ENCODE measurements around the gene CCT8L2.
"Not testable (repeated sequence)": the region's sequence is repeated elsewhere in the genome, so short reads cannot be mapped to it uniquely, and the experiment has no call there.

Gene CCT8L2, protein sequence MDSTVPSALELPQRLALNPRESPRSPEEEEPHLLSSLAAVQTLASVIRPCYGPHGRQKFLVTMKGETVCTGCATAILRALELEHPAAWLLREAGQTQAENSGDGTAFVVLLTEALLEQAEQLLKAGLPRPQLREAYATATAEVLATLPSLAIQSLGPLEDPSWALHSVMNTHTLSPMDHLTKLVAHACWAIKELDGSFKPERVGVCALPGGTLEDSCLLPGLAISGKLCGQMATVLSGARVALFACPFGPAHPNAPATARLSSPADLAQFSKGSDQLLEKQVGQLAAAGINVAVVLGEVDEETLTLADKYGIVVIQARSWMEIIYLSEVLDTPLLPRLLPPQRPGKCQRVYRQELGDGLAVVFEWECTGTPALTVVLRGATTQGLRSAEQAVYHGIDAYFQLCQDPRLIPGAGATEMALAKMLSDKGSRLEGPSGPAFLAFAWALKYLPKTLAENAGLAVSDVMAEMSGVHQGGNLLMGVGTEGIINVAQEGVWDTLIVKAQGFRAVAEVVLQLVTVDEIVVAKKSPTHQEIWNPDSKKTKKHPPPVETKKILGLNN

DNA sequence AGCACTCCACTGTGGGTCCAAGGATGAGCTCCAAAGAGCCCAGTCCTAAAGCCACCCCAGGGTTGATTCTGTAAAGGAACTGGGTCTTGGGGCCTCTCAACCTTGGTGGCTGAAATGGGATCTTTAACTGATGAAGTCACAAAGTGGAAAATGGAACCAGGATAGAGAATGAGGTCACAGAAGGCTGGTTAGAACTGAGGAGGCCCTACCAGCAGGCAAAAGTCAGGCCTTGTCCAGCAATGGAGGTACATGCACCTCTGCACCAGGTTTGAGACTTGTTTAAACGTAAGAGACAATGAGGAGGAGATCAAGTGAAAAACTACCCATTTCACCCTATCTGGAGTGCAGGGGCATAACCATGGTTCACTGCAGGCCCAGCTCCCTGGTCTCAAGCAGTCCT lies at the start of gene CCT8L2:
CCT8L2 (minus strand) TSS at position 101 of the 400 bp plus-strand sequence. CDS start 260 bp downstream, outside the sequence.
- DNase-seq = not testable (repeated sequence)

DNA sequence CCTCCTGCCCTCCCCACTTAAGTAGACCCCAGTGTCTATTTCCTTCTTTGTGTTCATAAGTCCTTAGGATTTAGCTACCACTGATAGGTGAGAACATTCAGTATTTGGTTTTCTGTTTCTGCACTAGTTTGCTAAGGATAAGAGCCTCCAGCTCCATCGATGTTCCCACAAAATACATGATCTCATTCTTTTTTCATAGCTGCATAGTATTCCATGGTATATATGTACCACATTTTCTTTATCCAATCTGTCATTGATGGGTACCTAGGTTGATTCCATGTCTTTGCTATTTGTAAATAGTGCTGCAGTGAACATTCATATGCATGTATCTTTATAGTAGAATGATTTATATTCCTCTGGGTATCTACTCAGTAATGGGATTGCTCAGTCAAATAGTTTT lies 42.8 kb upstream of the CCT8L2 start:
- not testable (repeated sequence) for DNase-seq

DNA sequence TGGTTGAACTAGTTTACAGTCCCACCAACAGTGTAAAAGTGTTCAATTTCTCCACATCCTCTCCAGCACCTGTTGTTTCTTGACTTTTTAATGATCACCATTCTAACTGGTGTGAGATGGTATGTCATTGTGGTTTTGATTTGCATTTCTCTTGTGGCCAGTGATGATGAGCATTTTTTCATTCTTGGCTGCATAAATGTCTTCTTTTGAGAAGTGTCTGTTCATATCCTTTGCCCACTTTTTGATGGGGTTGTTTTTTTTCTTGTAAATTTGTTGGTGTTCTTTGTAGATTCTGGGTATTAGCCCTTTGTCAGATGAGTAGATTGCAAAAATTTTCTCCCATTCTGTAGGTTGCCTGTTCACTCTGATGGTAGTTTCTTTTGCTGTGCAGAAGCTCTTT lies 41.5 kb upstream of the CCT8L2 start:
- not testable (repeated sequence) for DNase-seq

DNA sequence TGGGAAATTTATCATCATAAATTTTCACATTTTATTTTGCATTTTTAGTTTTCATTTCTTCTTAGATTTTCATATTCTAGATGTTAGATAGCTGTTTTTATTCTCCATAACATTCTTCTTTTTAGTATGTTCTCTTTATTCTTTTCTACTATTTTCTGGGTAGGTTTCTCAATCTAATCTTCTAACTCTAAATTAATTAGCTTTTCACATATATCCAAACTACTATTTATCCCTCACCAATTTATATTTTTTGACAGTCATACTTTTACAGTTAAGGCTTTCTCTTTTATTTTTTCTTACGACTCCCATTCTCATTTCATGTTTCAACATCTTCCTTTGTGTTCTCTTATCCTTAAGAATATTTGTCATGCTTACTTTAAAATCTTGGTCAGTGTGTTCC lies 35.9 kb upstream of the CCT8L2 start:
- not testable (repeated sequence) for DNase-seq

DNA sequence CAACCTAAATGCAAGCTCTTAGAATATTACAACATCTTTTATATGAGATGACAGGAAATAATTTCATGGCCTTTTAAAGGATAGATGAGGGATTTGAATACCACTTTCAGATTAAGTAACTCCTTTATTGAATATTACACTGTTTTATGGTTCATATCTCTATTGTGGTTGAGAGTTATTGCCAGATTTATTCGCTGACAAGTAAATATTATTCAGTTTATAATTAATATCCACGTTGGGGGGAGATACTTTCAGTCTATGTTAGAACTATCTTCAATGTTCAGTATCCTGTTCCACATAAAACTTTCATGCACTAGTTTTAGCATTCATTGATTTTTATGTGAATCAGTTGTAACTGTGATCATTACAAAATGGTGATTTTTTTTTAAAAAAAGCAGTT lies 32.4 kb upstream of the CCT8L2 start:
- not testable (repeated sequence) for DNase-seq

DNA sequence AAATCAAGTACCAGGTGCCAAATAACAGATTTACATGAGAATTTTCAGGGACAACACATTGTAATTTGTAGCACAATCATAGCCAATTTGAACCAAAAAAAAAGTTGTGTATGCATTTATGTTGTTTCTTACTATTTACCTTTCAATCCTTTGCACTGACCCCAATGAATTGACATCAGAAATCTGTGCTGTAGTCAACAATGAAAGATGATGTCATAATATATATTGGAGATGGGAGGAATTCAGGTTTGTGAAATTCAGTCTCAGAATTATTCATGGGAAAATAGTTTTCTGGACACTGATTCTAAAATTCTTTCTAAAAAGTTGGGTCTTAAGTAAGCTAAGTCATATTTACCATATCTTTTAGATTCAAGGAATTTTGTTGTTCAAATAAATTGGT lies 31.0 kb upstream of the CCT8L2 start:
- DNase-seq = not testable (repeated sequence)

DNA sequence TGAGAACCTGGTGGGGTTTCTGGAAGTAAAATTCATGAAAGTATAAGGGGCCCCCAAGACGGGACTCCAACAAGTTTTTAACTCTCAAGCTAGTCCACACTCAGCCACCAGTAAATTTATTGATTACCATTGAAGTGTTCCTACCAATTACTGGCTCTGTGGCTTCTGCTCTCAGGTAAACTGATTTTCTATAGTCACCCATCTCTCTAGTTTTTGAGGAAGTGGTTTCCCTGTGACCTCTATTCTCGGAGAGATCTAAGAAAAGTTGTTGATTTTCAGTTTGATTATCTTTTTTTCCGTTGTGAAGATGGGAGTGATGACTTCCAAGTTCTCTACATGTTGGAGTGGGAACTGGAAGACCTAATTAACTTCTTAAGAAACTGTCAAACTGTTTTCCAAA lies 24.9 kb upstream of the CCT8L2 start:
- not testable (repeated sequence) for DNase-seq

DNA sequence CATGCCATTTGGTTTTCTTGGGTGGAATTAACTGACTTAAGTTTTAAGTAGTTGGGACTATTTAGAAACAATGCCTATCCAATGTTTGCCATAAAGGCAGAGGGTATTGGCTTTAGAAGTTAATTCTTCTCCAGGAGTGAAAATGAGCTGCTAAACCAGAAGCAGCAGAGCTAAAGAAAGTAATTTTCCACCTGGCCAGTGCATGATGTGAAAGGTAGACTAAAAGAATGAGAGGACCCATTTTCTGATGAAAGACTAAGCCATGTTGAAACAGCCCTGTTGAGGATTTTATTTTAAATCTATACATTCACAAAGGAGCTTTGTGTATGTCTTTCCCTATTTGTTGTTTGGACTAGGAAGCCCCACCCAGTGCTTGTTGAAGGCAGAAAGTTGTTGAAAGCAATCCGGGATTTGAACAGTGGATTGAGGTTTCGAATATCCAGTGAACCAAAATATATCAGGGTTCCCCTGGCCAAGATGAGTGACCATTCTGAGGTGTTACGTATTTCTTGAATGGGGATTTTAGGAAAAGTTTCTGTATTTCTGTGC lies 23.9 kb upstream of the CCT8L2 start:
- DNase-seq = not testable (repeated sequence)

DNA sequence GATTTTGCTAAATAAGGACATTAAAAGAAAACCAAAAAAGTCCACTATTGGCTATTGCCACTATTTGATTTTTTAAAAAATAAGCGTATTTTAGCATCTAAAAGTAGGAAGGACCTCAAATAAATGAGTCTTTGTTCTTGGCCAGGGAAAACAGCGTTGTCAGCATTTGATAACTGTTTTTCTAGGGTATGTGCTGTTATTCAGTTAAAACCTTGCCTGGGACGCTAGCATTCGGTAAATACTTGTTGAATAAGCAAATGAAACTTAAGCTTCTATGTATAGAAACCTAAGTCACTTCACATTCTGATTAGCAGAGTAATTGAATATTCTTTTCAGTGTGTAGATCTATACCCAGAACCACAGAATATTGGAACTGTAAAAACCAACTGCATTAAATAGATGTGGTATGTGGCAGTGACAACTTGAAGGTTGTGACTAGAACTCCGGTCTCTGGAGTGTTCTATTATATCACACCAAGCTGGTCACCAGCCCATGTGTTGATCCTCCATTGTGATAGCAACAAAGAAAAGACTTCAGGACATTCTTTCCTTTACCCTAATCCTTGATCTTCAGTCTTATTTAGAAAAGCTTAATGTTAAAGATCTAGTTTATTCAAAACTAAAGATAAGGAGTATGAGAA lies 23.1 kb upstream of the CCT8L2 start:
- not testable (repeated sequence) for DNase-seq

DNA sequence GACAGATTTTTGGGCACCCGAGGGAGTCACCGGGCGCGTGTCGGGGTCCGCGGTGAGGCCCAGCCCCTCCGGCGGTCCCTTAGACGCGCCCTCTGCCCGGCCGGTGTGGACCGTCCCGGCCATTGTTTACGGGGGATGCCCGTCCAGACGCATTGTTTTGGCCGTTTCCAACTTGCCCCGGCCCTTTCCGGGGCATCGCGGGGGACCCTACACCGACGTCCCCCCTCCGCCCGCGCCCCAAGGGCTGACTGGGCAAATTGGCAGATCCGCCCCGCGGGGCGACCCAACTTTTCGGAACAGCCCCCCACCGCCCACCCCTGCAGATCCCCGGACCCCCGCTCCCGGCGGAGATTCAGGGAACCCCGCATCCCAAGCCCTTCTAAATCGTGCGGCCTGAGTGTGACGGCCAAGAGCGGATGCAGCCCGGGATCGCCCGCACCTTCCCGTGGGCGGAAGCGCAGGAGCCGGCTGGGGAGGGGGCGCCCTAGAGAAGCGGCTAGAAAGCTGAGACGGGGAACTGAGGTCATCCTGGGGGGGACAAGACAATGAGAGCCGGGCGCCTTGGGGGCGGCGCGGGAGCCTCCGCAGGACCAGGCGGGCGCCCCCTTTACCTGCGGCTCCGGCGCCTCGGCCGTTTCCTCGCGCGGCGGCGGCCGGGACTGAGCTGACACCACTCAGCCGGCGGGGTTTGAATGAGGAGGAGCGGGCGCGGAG lies 17.1 kb upstream of the CCT8L2 start:
- peak in 1 of 2 experiments; percentile 20 for DNase-seq

DNA sequence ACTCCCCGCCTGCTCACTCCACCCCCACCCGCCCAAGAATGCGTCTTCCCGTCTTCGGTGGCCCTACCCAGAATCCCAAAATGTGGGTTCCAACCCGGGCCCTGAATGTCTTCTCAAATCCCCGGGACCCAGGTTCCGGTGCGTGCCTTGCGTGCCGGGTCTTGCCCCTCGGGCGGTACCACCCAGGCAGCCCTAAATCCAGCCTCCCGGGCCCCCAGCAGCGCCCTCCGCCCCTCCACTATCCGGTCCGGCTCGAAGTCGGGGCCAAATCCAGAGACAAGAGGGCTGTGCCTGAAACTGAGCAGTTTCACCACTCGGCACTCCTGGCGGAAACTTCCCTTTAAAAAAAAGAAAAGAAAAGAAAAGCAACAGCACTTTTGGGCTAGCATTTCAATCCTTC lies 16.3 kb upstream of the CCT8L2 start:
- DNase-seq = no peak

DNA sequence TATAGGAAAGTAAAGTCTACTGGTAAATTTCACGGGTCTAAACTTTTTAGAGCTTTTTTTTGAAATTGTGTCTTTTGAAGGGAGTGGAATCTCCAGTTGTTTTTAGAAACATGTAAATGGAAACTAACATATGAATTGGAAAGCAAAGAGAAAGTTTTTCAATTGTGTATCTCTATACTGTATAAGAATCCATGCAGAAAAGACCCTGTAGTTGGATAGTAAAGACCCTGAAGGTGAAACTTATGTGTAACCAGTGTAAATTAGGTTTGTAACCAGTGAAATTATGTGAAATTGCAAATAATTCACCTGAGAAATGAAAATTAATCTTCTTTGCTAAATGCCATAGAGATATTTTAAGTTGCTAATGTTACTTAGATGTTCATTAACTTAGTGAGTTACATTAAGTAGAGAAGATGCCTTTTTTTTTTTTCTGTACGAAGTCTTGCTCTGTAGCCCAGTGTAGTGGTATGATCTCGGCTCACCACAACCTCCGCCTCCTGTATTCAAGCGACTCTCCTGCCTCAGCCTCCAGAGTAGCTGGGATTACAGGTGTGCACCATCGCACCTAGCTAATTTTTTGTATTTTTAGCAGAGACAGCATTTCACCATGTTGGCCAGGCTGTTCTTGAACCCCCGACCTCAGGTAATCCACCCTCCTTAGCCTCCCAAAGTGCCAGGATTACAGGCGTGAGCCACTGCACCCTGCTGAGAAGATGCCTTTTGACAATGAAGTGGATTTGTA lies 11.8 kb upstream of the CCT8L2 start:
- DNase-seq = not testable (repeated sequence)

DNA sequence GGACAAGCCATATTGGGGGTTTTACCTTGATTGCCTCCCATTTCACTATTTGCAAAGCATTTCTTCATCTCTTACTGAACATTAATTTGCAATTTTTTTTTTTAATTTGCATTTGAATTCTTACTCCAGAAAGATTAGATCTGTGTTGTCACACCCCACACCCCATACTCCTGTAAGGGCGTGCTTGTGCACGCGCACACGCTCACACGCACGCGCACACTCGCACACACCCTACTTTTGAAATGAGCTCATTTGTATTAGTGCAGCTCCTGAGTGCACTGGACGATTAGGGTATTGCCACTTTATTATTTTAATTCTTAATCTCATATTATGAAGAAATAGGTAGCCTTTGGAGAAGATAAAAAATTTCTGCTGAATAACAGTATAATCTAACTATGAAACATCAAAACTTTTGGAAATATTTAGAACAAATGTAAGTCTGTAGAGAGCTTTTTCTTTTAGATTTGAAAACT lies 11.2 kb upstream of the CCT8L2 start:
- not testable (repeated sequence) for DNase-seq

DNA sequence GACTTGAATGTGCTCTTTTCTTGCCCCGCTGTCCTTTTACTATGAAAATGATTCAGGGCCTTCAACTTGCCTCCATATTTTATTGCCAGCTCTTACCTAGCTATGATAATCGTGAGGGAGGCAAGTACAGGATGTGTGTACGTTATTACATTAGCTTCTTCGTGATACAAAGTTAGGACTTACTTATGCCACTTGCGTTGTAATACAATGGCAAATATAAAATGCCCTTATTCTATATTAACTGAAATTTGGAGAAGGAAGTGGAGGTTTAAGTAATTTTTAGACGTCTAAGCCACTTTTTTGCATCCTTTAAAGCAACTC lies 10.8 kb upstream of the CCT8L2 start:
- no peak for DNase-seq

DNA sequence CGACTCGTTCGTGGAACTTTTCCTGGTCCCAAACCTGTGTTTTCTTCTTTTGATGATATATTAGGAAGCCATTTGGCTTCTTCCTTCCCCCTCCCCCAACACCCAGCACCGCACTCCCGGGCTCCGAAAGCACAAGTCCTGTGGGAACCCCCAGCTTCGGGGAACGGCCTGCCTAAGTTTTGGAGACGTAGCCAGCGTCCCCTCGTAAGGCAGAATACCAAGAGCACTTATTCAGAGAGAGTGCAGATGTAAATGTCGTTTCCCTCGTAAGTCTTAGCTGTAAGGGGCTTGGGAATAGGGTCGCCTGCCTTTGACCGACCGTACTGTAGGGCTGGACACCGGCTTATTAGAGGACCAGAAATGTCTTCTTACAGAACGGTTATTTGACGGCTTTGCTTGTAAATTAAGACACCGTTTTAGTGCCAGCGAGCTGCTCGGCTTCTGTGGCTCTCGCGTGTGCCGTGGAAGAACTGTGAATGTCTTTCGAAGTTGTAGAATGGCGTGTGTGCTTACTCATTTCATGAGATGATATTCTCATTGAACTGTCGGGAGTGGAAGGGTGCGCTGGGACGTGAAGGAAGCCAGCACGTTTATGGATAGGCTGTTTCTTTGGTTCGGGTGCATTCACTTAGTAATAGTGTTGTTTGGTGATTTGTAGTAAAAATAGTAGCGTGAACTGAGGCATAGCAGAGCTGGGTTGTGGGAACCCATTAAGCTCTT lies 10.3 kb upstream of the CCT8L2 start:
- DNase-seq = peak; percentile 53 to 58

DNA sequence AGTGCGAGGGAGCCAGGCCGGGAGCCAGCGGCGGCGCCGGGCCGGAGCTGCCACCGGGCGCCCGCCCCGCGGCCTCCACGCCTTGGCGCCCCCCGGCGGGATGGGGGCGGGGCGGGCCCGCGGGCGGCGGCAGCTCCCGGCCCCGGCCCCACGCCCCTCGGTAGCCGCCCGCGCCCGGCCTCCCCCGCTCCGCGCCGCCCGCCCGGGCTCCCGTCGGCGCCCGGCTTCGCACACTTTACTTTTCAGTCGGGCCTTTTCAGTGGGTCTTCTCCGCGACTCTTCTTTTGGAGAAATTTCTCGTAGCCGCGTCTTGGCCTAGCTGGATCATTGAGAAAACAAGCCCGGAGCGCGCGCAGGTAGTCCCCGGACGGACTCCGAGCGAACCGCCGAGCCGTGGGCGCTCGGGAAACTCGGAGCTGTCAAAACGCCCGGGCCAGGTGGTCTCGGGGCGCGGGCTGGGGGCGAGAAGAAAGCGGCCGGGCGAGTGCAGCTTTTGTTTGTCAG lies 9.7 kb upstream of the CCT8L2 start:
- peak in 1 of 2 experiments; percentile 49 for DNase-seq

DNA sequence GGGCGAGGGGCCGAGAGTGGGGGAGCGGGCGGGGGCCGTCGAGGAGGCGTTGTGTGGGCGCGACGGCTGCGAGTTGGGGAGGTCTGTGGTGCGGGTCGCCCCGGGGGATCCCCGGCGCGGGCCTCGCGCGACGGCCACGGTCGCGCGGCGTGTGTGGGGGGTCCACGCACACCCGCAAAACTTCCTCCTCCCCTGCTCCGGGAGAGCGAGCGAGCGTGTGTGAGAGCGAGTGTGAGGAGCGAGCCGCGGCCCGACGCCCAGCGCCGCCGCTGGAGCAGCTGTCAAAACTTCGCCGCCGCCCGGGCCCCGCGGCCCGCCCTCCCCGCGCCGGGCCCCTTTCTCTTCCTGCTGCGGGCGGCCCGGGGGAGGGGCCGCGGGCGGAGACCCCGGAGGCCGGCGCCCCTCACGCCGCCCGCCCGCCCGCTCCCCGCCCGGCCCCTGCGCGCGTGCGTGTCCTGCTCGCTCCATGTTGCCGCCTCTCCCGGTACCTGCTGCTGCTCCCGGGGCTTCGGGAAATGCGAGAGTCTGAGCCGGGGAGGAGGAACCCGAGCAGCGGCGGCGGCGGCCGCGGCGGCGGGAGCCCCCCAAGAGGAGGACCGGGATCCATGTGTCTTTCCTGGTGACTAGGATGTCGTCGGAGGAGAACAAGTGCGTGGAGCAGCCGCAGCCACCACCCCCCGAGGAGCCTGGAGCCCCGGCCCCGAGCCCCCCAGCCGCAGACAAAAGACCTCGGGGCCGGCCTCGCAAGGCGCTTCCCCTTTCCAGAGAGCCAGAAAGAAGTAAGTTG lies 9.0 kb upstream of the CCT8L2 start:
- DNase-seq = peak; percentile 36 to 51

DNA sequence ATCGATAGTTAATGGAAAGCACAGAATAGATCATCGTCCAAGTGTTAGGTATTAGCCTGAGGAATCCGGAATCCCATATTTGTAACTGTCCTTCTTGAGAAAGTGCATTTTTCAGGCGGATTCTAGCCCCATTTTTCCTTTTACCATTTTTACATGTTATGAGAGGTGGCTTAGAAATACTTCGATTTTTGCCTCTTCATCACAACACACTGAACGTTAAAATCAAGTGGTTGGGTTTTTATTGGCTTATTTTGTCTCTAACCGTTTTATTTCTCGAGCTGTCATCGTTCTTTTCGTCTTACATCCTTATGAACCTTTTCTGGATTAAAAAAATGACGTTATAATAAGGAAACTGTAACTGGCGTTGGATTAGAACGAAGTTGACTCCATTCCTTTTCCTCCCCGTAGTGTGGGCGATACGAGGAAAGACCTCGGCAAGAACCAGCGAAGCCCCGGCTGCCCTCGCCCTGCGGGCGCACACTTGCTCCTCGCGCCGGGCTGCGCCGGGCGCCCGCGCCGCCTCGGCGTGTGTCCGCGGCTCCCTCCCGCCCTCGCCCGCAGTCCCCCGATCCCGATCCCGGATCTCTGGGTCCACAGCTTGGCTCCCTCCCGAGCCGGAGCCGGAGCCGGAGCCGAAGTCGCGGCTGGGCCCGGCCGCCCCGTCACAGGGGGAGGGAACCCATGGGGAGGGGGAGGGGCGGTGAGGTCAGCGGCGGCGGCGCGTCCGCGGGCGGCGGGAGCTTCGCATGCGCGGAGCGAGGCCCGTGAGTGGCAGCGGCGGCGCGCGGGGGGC lies 8.2 kb upstream of the CCT8L2 start:
- DNase-seq = peak; percentile 74 to 81

DNA sequence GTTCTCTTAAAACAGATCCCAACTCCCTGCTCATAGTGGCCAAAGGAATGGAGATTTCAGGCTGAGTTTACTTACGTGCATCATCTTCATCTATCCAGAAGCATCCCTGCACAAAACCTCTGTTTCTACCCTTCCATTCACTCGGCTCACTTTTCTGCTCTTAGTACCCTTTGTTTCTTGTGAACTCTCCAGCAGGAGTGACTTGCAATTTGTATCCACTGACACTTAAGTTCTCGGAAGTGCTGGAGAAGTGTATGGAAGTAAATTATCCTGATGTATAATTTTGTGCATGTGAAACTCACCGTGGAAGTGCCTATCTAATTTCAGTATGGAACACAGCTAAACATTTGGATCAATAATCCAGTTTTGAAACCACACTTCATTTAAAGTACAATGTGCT lies 7.0 kb upstream of the CCT8L2 start:
- not testable (repeated sequence) for DNase-seq

DNA sequence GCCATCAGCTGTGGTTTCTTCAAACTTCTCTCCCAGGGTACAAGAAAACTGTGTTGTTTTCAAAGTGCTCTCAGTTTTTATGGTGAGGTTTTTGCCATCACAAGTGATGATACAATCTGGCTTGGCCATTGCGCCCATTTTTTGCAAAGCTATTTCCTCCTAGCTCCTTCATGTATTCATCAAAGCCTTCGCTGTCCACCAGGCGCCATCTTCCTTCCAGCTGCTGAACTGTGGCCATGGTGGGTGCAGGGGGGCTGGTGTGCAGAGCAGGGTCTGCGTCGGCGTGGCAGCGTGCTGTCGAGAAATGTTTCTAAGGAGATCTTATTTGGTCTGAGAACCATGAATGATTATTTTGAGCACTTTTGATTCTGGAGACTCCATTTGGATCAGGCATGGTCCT lies 2.6 kb upstream of the CCT8L2 start:
- DNase-seq = not testable (repeated sequence)
